C4-2B (cell line): ENCODE data around the gene HERC3.

Source experiments
- CTCF ChIP-seq: fragments of 450-650 bp; conservative IDR thresholded peaks from 2 replicates; pipeline ENCODE4 v1.5.1; 2017; ENCODE audit warnings: mild to moderate bottlenecking
- ZFX ChIP-seq: fragments of 450-650 bp; IDR thresholded peaks from 2 replicates; pipeline ENCODE4 v1.6.1; 2017

- TF ChIP-seq CTCF (no peak), ZFX (no peak)
These were observed 101.5 kb downstream of the HERC3 start for GRCh38 chr4:88693792-88694191.
